HEK293T (cell line): ENCODE data around the gene EPG5.

Experiments used
- ARNT ChIP-seq: fragments of 450-650 bp; IDR thresholded peaks from 2 replicates; pipeline ENCODE4 v1.6.1; 2017; ENCODE audit warnings: mild to moderate bottlenecking
- BHLHE40 ChIP-seq: fragments of 450-650 bp; IDR thresholded peaks from 2 replicates; pipeline ENCODE4 v1.6.1; 2016; ENCODE audit warnings: mild to moderate bottlenecking, moderate library complexity, borderline replicate concordance
- ELF4 ChIP-seq: fragments of 450-650 bp; IDR thresholded peaks from 2 replicates; pipeline ENCODE4 v1.6.1; 2017; ENCODE audit warnings: antibody characterized with exemption
- FOXA1 ChIP-seq: fragments of 450-650 bp; IDR thresholded peaks from 2 replicates; pipeline ENCODE4 v1.6.1; 2016; ENCODE audit warnings: mild to moderate bottlenecking
- FOXM1 ChIP-seq: fragments of 450-650 bp; IDR thresholded peaks from 2 replicates; pipeline ENCODE4 v1.6.1; 2017; ENCODE audit warnings: mild to moderate bottlenecking, borderline replicate concordance
- HDGF ChIP-seq: fragments of 450-650 bp; IDR thresholded peaks from 2 replicates; pipeline ENCODE4 v1.6.1; 2017; ENCODE audit warnings: antibody characterized with exemption, borderline replicate concordance
- LEF1 ChIP-seq: fragments of 450-650 bp; IDR thresholded peaks from 2 replicates; pipeline ENCODE4 v1.6.1; 2017; ENCODE audit warnings: mild to moderate bottlenecking, borderline replicate concordance
- NFRKB ChIP-seq: fragments of 450-650 bp; IDR thresholded peaks from 2 replicates; pipeline ENCODE4 v1.6.1; 2016; ENCODE audit warnings: mild to moderate bottlenecking, moderate library complexity
- SP1 ChIP-seq: fragments of 450-650 bp; IDR thresholded peaks from 2 replicates; pipeline ENCODE4 v1.6.1; 2017
- SUZ12 ChIP-seq: fragments of 450-650 bp; IDR thresholded peaks from 2 replicates; pipeline ENCODE4 v1.6.1; 2016; ENCODE audit warnings: mild to moderate bottlenecking
- TARDBP ChIP-seq: fragments of 450-650 bp; IDR thresholded peaks from 2 replicates; pipeline ENCODE4 v1.6.1; 2016
- ZNF384 ChIP-seq: fragments of 450-650 bp; IDR thresholded peaks from 2 replicates; pipeline ENCODE4 v1.6.1; 2016
- TF ChIP-seq, protein P1 (sequence below): fragments of 450-650 bp; IDR thresholded peaks from 2 replicates; pipeline ENCODE4 v1.6.1; 2016

DNA sequence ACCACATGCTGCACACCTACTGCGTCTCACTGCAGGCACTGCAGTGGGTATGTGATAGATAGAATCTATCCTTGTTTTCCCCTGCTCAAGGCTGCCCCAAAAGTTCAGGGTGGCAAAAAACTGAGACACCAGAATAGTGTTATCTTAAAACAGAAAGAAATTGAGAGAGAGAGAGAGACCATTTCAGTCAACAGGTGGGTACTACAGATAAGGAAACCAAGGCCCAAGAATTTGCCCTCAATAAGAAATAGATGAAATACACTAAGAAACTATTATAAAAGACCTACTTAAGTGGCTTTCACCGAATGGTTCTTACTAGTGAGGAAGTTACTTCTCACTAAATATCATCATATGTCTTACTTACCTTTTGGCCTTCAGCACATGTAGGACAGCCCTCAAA is 27.9 kb downstream of the EPG5 start:
- TF ChIP-seq LEF1 (no peak), ELF4 (no peak), ZNF384 (no peak), TARDBP (no peak), BHLHE40 (no peak), SUZ12 (no peak), FOXM1 (no peak), FOXA1 (no peak), ARNT (no peak), SP1 (no peak), HDGF (no peak), NFRKB (no peak)
- TF ChIP-seq, protein P1, sequence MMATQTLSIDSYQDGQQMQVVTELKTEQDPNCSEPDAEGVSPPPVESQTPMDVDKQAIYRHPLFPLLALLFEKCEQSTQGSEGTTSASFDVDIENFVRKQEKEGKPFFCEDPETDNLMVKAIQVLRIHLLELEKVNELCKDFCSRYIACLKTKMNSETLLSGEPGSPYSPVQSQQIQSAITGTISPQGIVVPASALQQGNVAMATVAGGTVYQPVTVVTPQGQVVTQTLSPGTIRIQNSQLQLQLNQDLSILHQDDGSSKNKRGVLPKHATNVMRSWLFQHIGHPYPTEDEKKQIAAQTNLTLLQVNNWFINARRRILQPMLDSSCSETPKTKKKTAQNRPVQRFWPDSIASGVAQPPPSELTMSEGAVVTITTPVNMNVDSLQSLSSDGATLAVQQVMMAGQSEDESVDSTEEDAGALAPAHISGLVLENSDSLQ, result no peak
